Epithelial cell of proximal tubule (primary cell): ENCODE data around the gene ANKRD23. TPM values are rescaled to one million over a fixed set of nuclear protein-coding genes. Genes with fewer than 3 reads are reported as not detected.

Experiments
- DNase-seq: peaks from one replicate; pipeline ENCODE4 v3.0.0-alpha.2; 2011; ENCODE audit warnings: low read depth
- H3K4me3 ChIP-seq: 2 replicates; pipeline ENCODE4 v1.5.1; 2011; ENCODE audit warnings: low read depth, mild to moderate bottlenecking, low read length
- CTCF ChIP-seq: conservative IDR thresholded peaks from 2 replicates; pipeline ENCODE4 v1.5.1; 2012; ENCODE audit warnings: low read depth, mild to moderate bottlenecking, low read length
- total RNA-seq: library from RNA; depleted of rRNA; stranded (reverse); fragments of >200 nt; gene quantifications from 2 replicates; pipeline ENCODE4 v1.2.3, GENCODE V29; 2015

The ANKRD23 gene
- total RNA-seq, 1 donor from 2014 or later = 1.1 TPM

- no peak for TF ChIP-seq CTCF
- H3K4me3 ChIP-seq = no peak overlapping the region
- DNase-seq = no peak
Observed at GRCh38 chr2:96824079-96824870, 19.5 kb downstream of the ANKRD23 start.

GRCh38 chr2:96823198-96823597 is 20.6 kb downstream of the ANKRD23 start:
- no peak for DNase-seq
- no peak for TF ChIP-seq CTCF
- H3K4me3 ChIP-seq = no peak overlapping the region

GRCh38 chr2:96822786-96823185 is 21.0 kb downstream of the ANKRD23 start:
- no peak overlapping the region for H3K4me3 ChIP-seq
- no peak for TF ChIP-seq CTCF
- DNase-seq = no peak

GRCh38 chr2:96821113-96821675 is 22.6 kb downstream of the ANKRD23 start:
- H3K4me3 ChIP-seq = no peak overlapping the region
- no peak for TF ChIP-seq CTCF
- no peak for DNase-seq

- TF ChIP-seq CTCF = no peak
- no peak for DNase-seq
Observed at GRCh38 chr2:96819876-96820511, 23.8 kb downstream of the ANKRD23 start.

GRCh38 chr2:96819128-96819875 is 24.5 kb downstream of the ANKRD23 start:
- no peak for DNase-seq
- TF ChIP-seq CTCF = no peak
- H3K4me3 ChIP-seq = no peak overlapping the region

More at GRCh38 chr2:96819876-96820511, 23.8 kb downstream of the ANKRD23 start:
- no peak overlapping the region for H3K4me3 ChIP-seq
